Choroid plexus epithelial cell (primary cell): ENCODE results near the gene ZNF208.

Source experiments
- DNase-seq: peaks from one replicate; pipeline ENCODE4 v3.0.0-alpha.2; 2010; ENCODE audit warnings: low read depth
- H3K4me3 ChIP-seq: 2 replicates; pipeline ENCODE4 v1.5.1; 2011; ENCODE audit warnings: low read depth, mild to moderate bottlenecking, control low read depth, low read length, moderate library complexity
- CTCF ChIP-seq: conservative IDR thresholded peaks from 2 replicates; pipeline ENCODE4 v1.5.1; 2011; ENCODE audit warnings: low read depth, mild to moderate bottlenecking, control low read depth, inconsistent platforms, low read length, moderate library complexity

ZNF208 gene

GRCh38 chr19:21940684-21941083, 70.1 kb downstream of the ZNF208 start:
- no peak for TF ChIP-seq CTCF
- no peak for DNase-seq
- no peak overlapping the region for H3K4me3 ChIP-seq

- TF ChIP-seq CTCF: no peak
- no peak for DNase-seq
- no peak overlapping the region for H3K4me3 ChIP-seq
Measured at GRCh38 chr19:21934593-21934992, 76.2 kb downstream of the ZNF208 start.

- no peak for DNase-seq
- TF ChIP-seq CTCF: no peak
Measured at GRCh38 chr19:21934131-21934530, 76.6 kb downstream of the ZNF208 start.

GRCh38 chr19:21922276-21922675, 88.5 kb downstream of the ZNF208 start:
- DNase-seq: no peak
- TF ChIP-seq CTCF: no peak
- H3K4me3 ChIP-seq: no peak overlapping the region

More at GRCh38 chr19:21934131-21934530, 76.6 kb downstream of the ZNF208 start:
- H3K4me3 ChIP-seq: no peak overlapping the region

GRCh38 chr19:21921691-21922180, 89.0 kb downstream of the ZNF208 start:
- DNase-seq: no peak
- TF ChIP-seq CTCF: no peak
- H3K4me3 ChIP-seq: no peak overlapping the region

GRCh38 chr19:21915411-21915810, 95.3 kb downstream of the ZNF208 start:
- no peak overlapping the region for H3K4me3 ChIP-seq
- DNase-seq: no peak
- TF ChIP-seq CTCF: no peak

- no peak for TF ChIP-seq CTCF
- no peak overlapping the region for H3K4me3 ChIP-seq
- no peak for DNase-seq
Measured at GRCh38 chr19:21912654-21913053, 98.1 kb downstream of the ZNF208 start.
